PC-3 (cell line): ENCODE results near the gene KIF1B. TPM values are rescaled to one million over a fixed set of nuclear protein-coding genes. Genes with fewer than 3 reads are reported as not detected.
"Not testable (repeated sequence)": the region's sequence is repeated elsewhere in the genome, so short reads cannot be mapped to it uniquely, and the experiment has no call there.

Source experiments
- ATAC-seq: fragments of 200-7000 bp; cut with Tn5 transposase; 2 replicates; pipeline ENCODE4 v1.9.1; 2020; ENCODE audit warnings: mild to moderate bottlenecking, moderate library complexity
- BruUV-seq: library from RNA; stranded (reverse); fragments of 400-500 nt; replicated peaks from 2 replicates; lab custom pipeline; 2021; lab: Mats Ljungman, UMichigan
- CTCF ChIA-PET: fragments of 300-600 bp; sonication (Branson Sonifier 250); formaldehyde crosslinking; loops from one replicate; lab custom pipeline; 2022; ENCODE audit warnings: antibody characterized with exemption; lab: Charles Lee
- POLR2A ChIA-PET: fragments of 300-600 bp; sonication (Branson Sonifier 250); formaldehyde crosslinking; loops from one replicate; lab custom pipeline; 2022; ENCODE audit warnings: antibody characterized with exemption; ENCODE audit not compliant: unreplicated experiment; lab: Charles Lee
- DNase-seq: peaks from one replicate; pipeline ENCODE4 v3.0.0-alpha.2; 2015
- H2AFZ ChIP-seq: fragments of 300-600 bp; sonication (generic); 2 replicates; pipeline ENCODE4 v1.6.0; 2016; ENCODE audit warnings: antibody characterized with exemption, low read length
- H3F3A ChIP-seq: fragments of 300-600 bp; sonication (generic); one replicate; pipeline ENCODE4 v1.6.0; 2017; ENCODE audit warnings: antibody characterized with exemption, low read length, control low read depth, mild to moderate bottlenecking; ENCODE audit not compliant: unreplicated experiment
- H3K27ac ChIP-seq: fragments of 300-600 bp; sonication (generic); 2 replicates; pipeline ENCODE4 v1.5.1; 2016; ENCODE audit warnings: mild to moderate bottlenecking, low read length
- H3K27me3 ChIP-seq: fragments of 300-600 bp; sonication (generic); 2 replicates; pipeline ENCODE4 v1.6.1; 2016; ENCODE audit warnings: low read length, mixed read lengths
- H3K36me3 ChIP-seq: fragments of 300-600 bp; sonication (generic); 2 replicates; pipeline ENCODE4 v1.6.1; 2016; ENCODE audit warnings: low read depth, mixed run types, low read length, mixed read lengths
- H3K4me1 ChIP-seq: fragments of 300-600 bp; sonication (generic); 2 replicates; pipeline ENCODE4 v1.5.1; 2016; ENCODE audit warnings: low read length; ENCODE audit not compliant: insufficient read depth
- H3K4me2 ChIP-seq: fragments of 300-600 bp; sonication (generic); 2 replicates; pipeline ENCODE4 v1.6.0; 2016; ENCODE audit warnings: low read length
- H3K4me3 ChIP-seq: fragments of 300-600 bp; sonication (generic); 2 replicates; pipeline ENCODE4 v1.5.1; 2016; ENCODE audit warnings: mild to moderate bottlenecking, low read length, mixed read lengths
- H3K79me2 ChIP-seq: fragments of 300-600 bp; sonication (generic); 2 replicates; pipeline ENCODE4 v1.6.1; 2017; ENCODE audit warnings: low read length, mixed read lengths
- H3K9ac ChIP-seq: fragments of 300-600 bp; sonication (generic); 2 replicates; pipeline ENCODE4 v1.6.0; 2016; ENCODE audit warnings: mild to moderate bottlenecking, low read length
- H3K9me2 ChIP-seq: fragments of 300-600 bp; sonication (generic); replicated peaks from 2 replicates; pipeline ENCODE4 v1.6.1; 2016; ENCODE audit warnings: mixed run types, low read length, mixed read lengths
- H3K9me3 ChIP-seq: fragments of 300-600 bp; sonication (generic); 2 replicates; pipeline ENCODE4 v1.6.1; 2016; ENCODE audit warnings: low read length, mixed read lengths
- H4K20me1 ChIP-seq: fragments of 300-600 bp; sonication (generic); 2 replicates; pipeline ENCODE4 v1.6.1; 2016; ENCODE audit warnings: low read length, mixed read lengths
- CTCF ChIP-seq: fragments of 300-600 bp; sonication (generic); conservative IDR thresholded peaks from 2 replicates; pipeline ENCODE4 v1.5.1; 2017; ENCODE audit warnings: antibody characterized with exemption, low read depth, mild to moderate bottlenecking, low read length
- EZH2 ChIP-seq: fragments of 300-600 bp; sonication (generic); IDR thresholded peaks from one replicate; pipeline ENCODE4 v1.6.1; 2017; ENCODE audit warnings: antibody characterized with exemption, mild to moderate bottlenecking, low read length; ENCODE audit not compliant: unreplicated experiment
- EZH2phosphoT487 ChIP-seq: fragments of 300-600 bp; sonication (generic); IDR thresholded peaks from 2 replicates; pipeline ENCODE4 v1.6.1; 2018; ENCODE audit warnings: mild to moderate bottlenecking, antibody characterized with exemption, low read length, borderline replicate concordance
- intact Hi-C: fragments of 100-400 bp; cut with micrococcal nuclease; formaldehyde crosslinking; loops from 2 replicates; pipeline ENCODE4 v1.9.0; 2023
- total RNA-seq: library from RNA; depleted of rRNA; stranded (reverse); fragments of >200 nt; gene quantifications from 2 replicates; pipeline ENCODE4 v1.2.3, GENCODE V29; 2014

KIF1B gene
- total RNA-seq, 1 experiment from 2014 or later = 21.4 TPM

GRCh38 chr1:10220200-10220599 lies 9.8 kb downstream of the KIF1B start:
- TF ChIP-seq EZH2 (no peak), EZH2phosphoT487 (no peak), CTCF (no peak)
- no peaks in the 10 kb centered on the region; the same call in 1 of the 2 replicates for H3K36me3 ChIP-seq
- ATAC-seq (no peak), DNase-seq (no peak)
- H3K27me3 ChIP-seq = no peaks in the 10 kb centered on the region
- H3K9ac ChIP-seq = no peak overlapping the region
- no peaks in the 10 kb centered on the region for H3K4me1 ChIP-seq
- CTCF ChIA-PET = interaction anchor here (0.6 kb wide), 1 partner anchor 10 kb away, joined by 4 read pairs; no protein-coding TSS in a partner anchor
- no peak overlapping the region for H2AFZ ChIP-seq
- no peaks in the 10 kb centered on the region for H3K9me3 ChIP-seq
- H4K20me1 ChIP-seq = peaks cover 34% of the 10 kb centered on the region; the same call in 1 of the 2 replicates
- no peaks in the 10 kb centered on the region for H3K9me2 ChIP-seq
- intact Hi-C loops = no loop called here
- peaks cover 99% of the 10 kb centered on the region for H3K79me2 ChIP-seq
- H3K4me2 ChIP-seq = no peak overlapping the region
- no peak overlapping the region for H3K27ac ChIP-seq
- H3K4me3 ChIP-seq = no peak overlapping the region
- H3F3A ChIP-seq = no peaks in the 10 kb centered on the region
- BruUV-seq = no TSS peak
- POLR2A ChIA-PET = no interaction called here

GRCh38 chr1:10220657-10221056 lies 10.3 kb downstream of the KIF1B start:
- H3K27ac ChIP-seq, H3K9ac ChIP-seq, H3F3A ChIP-seq, BruUV-seq, H2AFZ ChIP-seq, H3K4me1 ChIP-seq, H3K36me3 ChIP-seq, intact Hi-C loops, ATAC-seq, H3K9me2 ChIP-seq, H3K4me2 ChIP-seq, DNase-seq, H3K9me3 ChIP-seq, POLR2A ChIA-PET, H3K27me3 ChIP-seq, H3K4me3 ChIP-seq: not testable (repeated sequence)
- H3K79me2 ChIP-seq = peaks cover 99% of the 10 kb centered on the region
- H4K20me1 ChIP-seq = peaks cover 35% of the 10 kb centered on the region; the same call in 1 of the 2 replicates
- CTCF ChIA-PET = interaction anchor here (0.6 kb wide), 1 partner anchor 11 kb away, joined by 4 read pairs; no protein-coding TSS in a partner anchor

- BruUV-seq = no TSS peak
- ChIA-PET POLR2A (no interaction called here), CTCF (no interaction called here)
- H3K9me3 ChIP-seq = no peaks in the 10 kb centered on the region
- H3K27me3 ChIP-seq = no peaks in the 10 kb centered on the region
- no peak overlapping the region for H2AFZ ChIP-seq
- H3K4me3 ChIP-seq = no peak overlapping the region
- H3F3A ChIP-seq = no peaks in the 10 kb centered on the region
- H4K20me1 ChIP-seq = peaks cover 27% of the 10 kb centered on the region
- intact Hi-C loops = no loop called here
- H3K4me2 ChIP-seq = no peak overlapping the region
- no peak for ATAC-seq
- H3K79me2 ChIP-seq = peaks cover 99% of the 10 kb centered on the region
- no peaks in the 10 kb centered on the region for H3K9me2 ChIP-seq
- DNase-seq = no peak
- TF ChIP-seq EZH2 = no peak
- TF ChIP-seq EZH2phosphoT487 = no peak
- no peak for TF ChIP-seq CTCF
- H3K27ac ChIP-seq = no peak overlapping the region
- no peaks in the 10 kb centered on the region for H3K4me1 ChIP-seq
- H3K9ac ChIP-seq = no peak overlapping the region
- H3K36me3 ChIP-seq = no peaks in the 10 kb centered on the region
These were observed 15.2 kb downstream of the KIF1B start for GRCh38 chr1:10225573-10225972.
